Peyer's patch (tissue), 4 donors: ENCODE measurements around the gene RAMP3. TPM values are rescaled to one million over a fixed set of nuclear protein-coding genes. Genes with fewer than 3 reads are reported as not detected.
A peak's percentile ranks its signal among the peaks of the same experiment; 100 is the strongest.

Experiments used
- DNase-seq, 3 donors: peaks; one replicate each; pipeline ENCODE4 v3.0.0-alpha.2; 2017 to 2019
- H3K27ac ChIP-seq, 4 donors: fragments of 200-600 bp; sonication (generic); one replicate each; pipeline ENCODE4 v1.5.1; 2016 to 2019
- H3K27me3 ChIP-seq, 2 donors: fragments of 200-600 bp; sonication (generic); one replicate each; pipeline ENCODE4 v1.5.1; 2019
- H3K36me3 ChIP-seq, 3 donors: fragments of 200-600 bp; sonication (generic); one replicate each; pipeline ENCODE4 v1.5.1; 2016 to 2019
- H3K4me1 ChIP-seq, 4 donors: fragments of 200-600 bp; sonication (generic); one replicate each; pipeline ENCODE4 v1.5.1; 2016 to 2019
- H3K4me3 ChIP-seq, 4 donors: fragments of 200-600 bp; sonication (generic); 1 replicate in 3 of 4; 2 replicates in 1 of 4; pipeline ENCODE4 v1.5.1; 2016 to 2019; ENCODE audit warnings: mild to moderate bottlenecking in 1 of 4
- H3K9me3 ChIP-seq, 4 donors: fragments of 200-600 bp; sonication (generic); one replicate each; pipeline ENCODE4 v1.5.1; 2016 to 2019; ENCODE audit warnings: mild to moderate bottlenecking in 1 of 4
- POLR2A ChIP-seq, 2 donors: fragments of 450-650 bp; IDR thresholded peaks; one replicate each; pipeline ENCODE4 v1.5.1; 2017; ENCODE audit warnings: antibody characterized with exemption in 2 of 2, mild to moderate bottlenecking in 2 of 2, moderate library complexity in 2 of 2
- total RNA-seq, 4 donors: library from RNA; depleted of rRNA; stranded (reverse); fragments of >200 nt; gene quantifications; one replicate each; pipeline ENCODE4 v1.1.0, GENCODE V29; 2016
- TF ChIP-seq, protein P1 (sequence below), 6 experiments: fragments of 450-650 bp in 4 of 6; fragments of 200-600 bp in 2 of 6; sonication (generic) in 1 of 6; IDR thresholded peaks; one replicate each; pipeline ENCODE4 v1.5.1; 2017 to 2019; ENCODE audit warnings: antibody characterized with exemption in 6 of 6, mild to moderate bottlenecking in 3 of 6, moderate library complexity in 1 of 6

RAMP3 gene
- total RNA-seq, 4 donors from 2014 or later: 8.6 to 89.1 (median 20.1) TPM

DNA sequence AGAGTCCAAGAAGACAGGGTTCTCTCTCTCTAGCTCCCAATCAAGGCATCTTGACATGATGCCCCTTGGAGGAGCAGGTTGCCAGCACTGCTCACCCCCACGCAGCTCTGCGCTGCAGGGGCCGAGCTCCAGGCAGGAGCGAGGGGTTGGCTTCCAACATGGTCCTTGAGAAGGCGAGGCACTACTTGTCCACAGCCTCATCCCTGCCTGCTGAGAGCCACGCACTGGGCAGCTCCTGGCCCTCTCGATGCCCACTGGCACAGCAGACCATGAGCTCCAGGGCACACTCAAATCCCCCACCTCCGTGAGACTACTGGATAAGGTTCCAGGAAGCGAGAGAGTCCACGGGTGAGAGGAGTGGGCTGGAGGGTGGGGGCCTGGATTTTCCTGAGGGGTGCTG lies 31.1 kb downstream of the RAMP3 start:
- Histone ChIP-seq H3K27ac (no peak overlapping the region), H3K9me3 (no peaks in the 10 kb centered on the region), H3K4me1 (no peaks in the 10 kb centered on the region), H3K36me3 (no peaks in the 10 kb centered on the region), H3K27me3 (no peaks in the 10 kb centered on the region), H3K4me3 (no peak overlapping the region)
- peak in 1 of 3 donors; percentile 28 for DNase-seq
- TF ChIP-seq POLR2A (IDR thresholded peaks at IDR 0.05): no peak
- TF ChIP-seq, protein P1, sequence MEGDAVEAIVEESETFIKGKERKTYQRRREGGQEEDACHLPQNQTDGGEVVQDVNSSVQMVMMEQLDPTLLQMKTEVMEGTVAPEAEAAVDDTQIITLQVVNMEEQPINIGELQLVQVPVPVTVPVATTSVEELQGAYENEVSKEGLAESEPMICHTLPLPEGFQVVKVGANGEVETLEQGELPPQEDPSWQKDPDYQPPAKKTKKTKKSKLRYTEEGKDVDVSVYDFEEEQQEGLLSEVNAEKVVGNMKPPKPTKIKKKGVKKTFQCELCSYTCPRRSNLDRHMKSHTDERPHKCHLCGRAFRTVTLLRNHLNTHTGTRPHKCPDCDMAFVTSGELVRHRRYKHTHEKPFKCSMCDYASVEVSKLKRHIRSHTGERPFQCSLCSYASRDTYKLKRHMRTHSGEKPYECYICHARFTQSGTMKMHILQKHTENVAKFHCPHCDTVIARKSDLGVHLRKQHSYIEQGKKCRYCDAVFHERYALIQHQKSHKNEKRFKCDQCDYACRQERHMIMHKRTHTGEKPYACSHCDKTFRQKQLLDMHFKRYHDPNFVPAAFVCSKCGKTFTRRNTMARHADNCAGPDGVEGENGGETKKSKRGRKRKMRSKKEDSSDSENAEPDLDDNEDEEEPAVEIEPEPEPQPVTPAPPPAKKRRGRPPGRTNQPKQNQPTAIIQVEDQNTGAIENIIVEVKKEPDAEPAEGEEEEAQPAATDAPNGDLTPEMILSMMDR (IDR thresholded peaks at IDR 0.05): no peak

DNA sequence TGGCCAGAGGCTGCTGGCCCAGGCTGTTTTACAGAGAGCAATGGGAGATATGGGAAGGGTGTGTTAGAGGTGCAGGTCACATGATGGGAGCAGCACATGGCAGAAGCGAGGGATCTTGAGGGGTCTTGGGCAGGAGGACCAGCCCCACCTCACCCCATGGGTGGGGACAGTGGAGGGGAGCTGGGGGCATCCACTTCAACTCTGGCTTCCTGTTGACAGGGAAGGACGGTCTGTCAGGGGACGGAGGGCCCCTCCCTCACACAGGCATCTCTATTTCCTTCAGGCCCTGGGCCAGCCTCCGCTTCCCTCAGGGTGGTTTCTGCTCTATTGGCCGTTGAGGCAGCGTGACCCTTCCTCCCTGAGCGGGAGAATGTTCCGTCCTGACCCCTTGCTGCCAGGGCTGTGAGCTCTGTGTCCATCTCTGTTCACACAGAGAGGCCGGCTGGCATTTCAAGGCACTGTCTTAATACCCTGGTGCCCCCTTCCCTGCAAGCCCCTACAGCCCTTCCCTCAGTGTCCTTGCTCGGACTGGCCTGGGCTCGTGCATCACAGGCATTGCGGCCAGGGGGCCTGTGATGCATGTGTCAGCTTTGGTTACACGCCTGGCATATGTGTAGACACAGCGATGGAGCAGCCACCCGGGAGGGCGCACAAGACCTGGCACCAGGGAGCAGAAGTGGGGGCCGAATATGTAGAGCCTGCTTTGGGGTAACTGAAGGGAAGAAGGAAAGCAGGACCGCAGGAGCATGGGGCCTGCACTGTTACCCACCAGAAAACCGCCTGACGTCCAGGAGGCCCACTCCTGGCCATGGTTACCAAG lies 31.8 kb downstream of the RAMP3 start:
- Histone ChIP-seq H3K27me3 (no peaks in the 10 kb centered on the region), H3K27ac (no peak overlapping the region), H3K9me3 (no peaks in the 10 kb centered on the region), H3K36me3 (no peaks in the 10 kb centered on the region), H3K4me3 (no peak overlapping the region), H3K4me1 (no peaks in the 10 kb centered on the region)
- DNase-seq: peak in 1 of 3 donors; percentile 19
- no peak for TF ChIP-seq POLR2A (IDR thresholded peaks at IDR 0.05)
- TF ChIP-seq, protein P1 (IDR thresholded peaks at IDR 0.05): no peak

DNA sequence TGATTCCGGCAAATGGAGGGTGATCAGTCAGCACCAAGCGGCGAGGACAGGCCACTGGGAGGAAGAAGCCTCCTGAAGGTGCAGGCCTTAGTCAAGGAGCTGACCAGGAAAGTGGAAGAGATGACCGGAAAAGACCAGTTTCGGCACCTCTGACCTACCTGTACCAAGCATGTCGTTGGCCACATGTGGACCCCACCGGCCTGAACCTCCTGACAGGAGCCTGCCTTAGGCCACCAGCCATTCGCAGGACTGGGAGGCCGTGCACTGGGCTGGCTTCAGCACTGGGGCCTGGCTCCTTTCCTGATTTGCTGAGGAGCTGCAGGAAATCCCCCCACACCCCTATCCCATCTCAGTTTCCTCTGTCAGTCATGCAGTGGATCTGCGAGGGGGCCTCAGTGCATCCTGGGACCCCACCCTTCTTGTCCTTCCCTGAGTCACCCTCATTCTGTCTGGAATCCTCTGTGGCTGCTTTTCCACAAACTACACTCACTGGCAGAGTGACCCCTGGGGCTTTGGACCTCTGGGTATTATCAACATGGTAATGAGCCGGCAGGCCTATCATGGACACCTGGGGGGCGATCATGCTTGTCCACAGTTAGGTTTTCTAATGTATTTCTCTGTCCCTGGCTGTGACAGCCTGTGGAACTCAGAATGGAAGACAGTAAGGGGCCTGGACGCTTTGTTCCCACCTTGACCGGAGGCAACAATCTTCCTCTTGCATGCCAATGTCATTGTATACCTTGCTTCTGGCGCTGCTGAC lies 33.0 kb downstream of the RAMP3 start:
- Histone ChIP-seq H3K36me3 (no peaks in the 10 kb centered on the region), H3K27ac (no peak overlapping the region), H3K27me3 (no peaks in the 10 kb centered on the region), H3K4me1 (no peaks in the 10 kb centered on the region), H3K9me3 (no peaks in the 10 kb centered on the region), H3K4me3 (no peak overlapping the region)
- TF ChIP-seq POLR2A (IDR thresholded peaks at IDR 0.05): no peak
- peak in 2 of 3 donors; percentile 31 to 37 for DNase-seq

DNA sequence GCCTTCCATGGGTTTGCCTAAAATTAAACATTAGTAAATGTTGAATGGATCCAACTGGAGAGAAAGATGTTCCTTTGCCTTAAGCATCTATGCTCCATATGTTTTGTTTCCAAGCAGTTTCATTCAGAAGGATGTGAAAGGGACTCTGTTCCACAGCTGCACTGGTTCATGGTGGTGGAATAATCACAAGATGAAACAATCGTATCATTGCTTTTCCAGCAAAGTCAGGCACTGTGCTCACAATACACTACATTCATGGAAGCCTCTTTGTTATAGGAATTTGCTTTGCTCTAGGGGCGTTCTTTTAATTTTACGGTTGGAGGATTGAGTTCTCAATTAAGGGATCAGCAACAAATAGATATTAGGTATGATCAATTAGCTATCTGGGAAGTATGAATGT lies 33.8 kb downstream of the RAMP3 start:
- Histone ChIP-seq H3K9me3 (no peaks in the 10 kb centered on the region), H3K36me3 (no peaks in the 10 kb centered on the region), H3K4me1 (no peaks in the 10 kb centered on the region), H3K27me3 (no peaks in the 10 kb centered on the region), H3K4me3 (no peak overlapping the region), H3K27ac (no peak overlapping the region)
- DNase-seq: no peak
- TF ChIP-seq, protein P1 (IDR thresholded peaks at IDR 0.05): no peak
- TF ChIP-seq POLR2A (IDR thresholded peaks at IDR 0.05): no peak

DNA sequence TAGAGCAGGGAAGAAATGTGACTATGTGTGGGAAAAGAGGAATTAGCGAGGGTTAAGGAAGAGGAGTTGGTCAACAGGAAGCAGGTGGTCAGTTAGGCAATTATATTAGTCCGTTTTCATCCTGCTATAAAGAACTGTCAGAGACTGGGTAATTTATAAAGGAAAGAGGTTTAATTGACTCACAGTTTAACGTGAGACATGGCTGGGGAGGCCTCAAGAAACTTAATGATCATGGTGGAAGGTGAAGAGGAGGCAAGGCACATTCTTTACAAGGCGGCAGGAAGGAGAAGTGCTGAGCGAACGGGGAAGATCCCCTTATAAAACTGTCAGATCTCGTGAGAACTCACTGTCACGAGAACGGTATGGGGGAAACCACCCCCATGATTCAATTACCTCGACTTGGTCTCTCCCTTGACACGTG lies 35.0 kb downstream of the RAMP3 start:
- no peaks in the 10 kb centered on the region for H3K27me3 ChIP-seq
- H3K4me3 ChIP-seq: no peak overlapping the region
- no peaks in the 10 kb centered on the region for H3K36me3 ChIP-seq
- TF ChIP-seq POLR2A (IDR thresholded peaks at IDR 0.05): no peak
- TF ChIP-seq, protein P1 (IDR thresholded peaks at IDR 0.05): no peak
- H3K9me3 ChIP-seq: no peaks in the 10 kb centered on the region
- DNase-seq: no peak
- no peaks in the 10 kb centered on the region for H3K4me1 ChIP-seq
- H3K27ac ChIP-seq: peak overlapping the region in 1 of 4 donors; percentile 30

DNA sequence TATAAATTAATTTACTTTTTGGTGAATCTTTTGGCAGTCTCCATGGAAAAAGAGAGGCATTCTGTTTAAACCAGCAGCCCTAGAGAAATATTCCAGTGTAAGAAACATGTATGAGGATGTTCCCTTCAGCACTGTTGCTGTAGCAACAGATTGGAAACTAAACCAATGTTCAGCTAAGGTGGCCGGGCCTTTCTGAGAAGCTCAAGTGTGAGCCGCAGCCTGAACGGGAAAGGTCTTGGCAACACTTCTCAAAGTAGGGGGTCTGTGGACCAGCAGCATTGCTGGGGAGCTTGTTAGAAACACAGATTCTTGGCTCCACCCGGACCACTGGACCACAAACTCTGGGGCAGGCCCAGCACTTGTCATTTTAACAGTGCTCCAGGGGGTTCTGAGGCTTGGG lies 36.2 kb downstream of the RAMP3 start:
- Histone ChIP-seq H3K4me3 (no peak overlapping the region), H3K9me3 (no peaks in the 10 kb centered on the region), H3K4me1 (no peaks in the 10 kb centered on the region), H3K27ac (no peak overlapping the region), H3K27me3 (no peaks in the 10 kb centered on the region), H3K36me3 (no peaks in the 10 kb centered on the region)
- no peak for DNase-seq
- no peak for TF ChIP-seq POLR2A (IDR thresholded peaks at IDR 0.05)
- TF ChIP-seq, protein P1 (IDR thresholded peaks at IDR 0.05): no peak
